Hippocampal formation (tissue), 2 donors: ENCODE results near the gene PCDH20.
"Not testable (repeated sequence)": the region's sequence is repeated elsewhere in the genome, so short reads cannot be mapped to it uniquely, and the experiment has no call there.

Source experiments
- DNase-seq, 2 donors: peaks; one replicate each; lab custom pipeline; 2025; lab: John Stamatoyannopoulos, UW

PCDH20 gene

DNA sequence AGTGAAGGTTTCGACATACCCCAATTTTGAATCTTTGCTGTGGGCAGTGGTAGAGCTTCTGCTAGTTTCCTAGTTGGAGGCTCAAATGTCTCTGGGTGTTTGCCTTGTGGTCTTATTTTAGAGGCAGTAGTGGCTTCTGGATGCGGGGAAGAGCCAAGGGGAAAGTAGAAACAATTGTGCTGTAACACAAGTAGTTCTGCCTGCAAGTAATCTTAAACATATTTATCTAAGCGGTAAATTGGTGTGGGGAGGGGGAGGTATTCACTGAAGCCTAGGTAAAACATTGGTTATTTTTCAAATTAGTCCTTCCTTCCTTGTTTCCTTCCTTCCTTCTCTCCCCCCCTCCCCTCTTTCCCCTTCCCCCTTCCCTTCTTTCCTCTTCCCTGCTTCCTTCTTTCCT is at the start of gene PCDH20:
Gene PCDH20, minus strand, starts transcription at position 101 of the 400 bp plus-strand sequence. CDS start 691 bp downstream, outside the sequence.
- DNase-seq: no peak

DNA sequence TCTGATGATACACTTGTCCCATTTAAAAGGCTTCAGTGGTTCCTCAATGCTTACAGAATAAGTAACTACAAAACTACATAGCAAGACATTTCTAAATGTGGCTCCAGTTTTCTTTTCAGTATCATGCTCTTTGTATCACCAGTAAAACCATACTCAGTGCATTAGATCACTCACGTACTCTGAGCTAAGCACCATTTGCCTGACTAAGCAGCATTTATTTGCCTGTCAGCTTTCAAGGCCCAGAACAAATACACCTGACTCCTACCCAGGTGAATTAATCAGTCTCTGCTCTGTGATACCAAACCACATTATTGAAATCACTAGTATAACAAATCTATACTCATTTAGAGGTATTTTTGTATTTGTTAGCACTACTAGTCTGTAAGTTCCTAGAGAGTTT is 47.4 kb upstream of the PCDH20 start:
- no peak for DNase-seq

- DNase-seq: no peak
Observed at GRCh38 chr13:61453121-61453520, 37.5 kb upstream of the PCDH20 start.

GRCh38 chr13:61432029-61432428 is 16.4 kb upstream of the PCDH20 start:
- no peak for DNase-seq

GRCh38 chr13:61423915-61424314 is 8.3 kb upstream of the PCDH20 start:
- DNase-seq: no peak

- DNase-seq: no peak
Observed at GRCh38 chr13:61417086-61417570, 1.5 kb upstream of the PCDH20 start.

GRCh38 chr13:61415058-61415721 is 459 bp downstream of the PCDH20 start:
- DNase-seq: peak in 1 of 2 donors; percentile 48

DNA sequence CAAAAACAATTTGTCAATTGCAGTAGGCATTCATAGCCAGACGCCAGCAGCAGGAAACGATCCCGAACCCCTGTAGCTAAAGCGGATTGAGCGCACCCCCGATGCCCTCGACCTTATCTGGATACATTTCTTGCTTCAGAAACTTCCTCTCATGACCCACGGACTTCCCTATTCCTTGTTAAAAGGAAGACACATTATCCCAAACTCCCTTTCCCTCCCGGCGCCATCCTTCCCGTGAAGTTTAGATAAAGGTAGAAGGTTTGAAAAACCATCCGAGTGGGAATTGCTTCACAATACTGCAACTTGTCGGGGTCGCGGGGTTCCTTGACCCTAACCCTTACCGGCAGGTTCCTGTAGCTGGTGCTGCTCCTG is 977 bp downstream of the PCDH20 start:
- DNase-seq: no peak

DNA sequence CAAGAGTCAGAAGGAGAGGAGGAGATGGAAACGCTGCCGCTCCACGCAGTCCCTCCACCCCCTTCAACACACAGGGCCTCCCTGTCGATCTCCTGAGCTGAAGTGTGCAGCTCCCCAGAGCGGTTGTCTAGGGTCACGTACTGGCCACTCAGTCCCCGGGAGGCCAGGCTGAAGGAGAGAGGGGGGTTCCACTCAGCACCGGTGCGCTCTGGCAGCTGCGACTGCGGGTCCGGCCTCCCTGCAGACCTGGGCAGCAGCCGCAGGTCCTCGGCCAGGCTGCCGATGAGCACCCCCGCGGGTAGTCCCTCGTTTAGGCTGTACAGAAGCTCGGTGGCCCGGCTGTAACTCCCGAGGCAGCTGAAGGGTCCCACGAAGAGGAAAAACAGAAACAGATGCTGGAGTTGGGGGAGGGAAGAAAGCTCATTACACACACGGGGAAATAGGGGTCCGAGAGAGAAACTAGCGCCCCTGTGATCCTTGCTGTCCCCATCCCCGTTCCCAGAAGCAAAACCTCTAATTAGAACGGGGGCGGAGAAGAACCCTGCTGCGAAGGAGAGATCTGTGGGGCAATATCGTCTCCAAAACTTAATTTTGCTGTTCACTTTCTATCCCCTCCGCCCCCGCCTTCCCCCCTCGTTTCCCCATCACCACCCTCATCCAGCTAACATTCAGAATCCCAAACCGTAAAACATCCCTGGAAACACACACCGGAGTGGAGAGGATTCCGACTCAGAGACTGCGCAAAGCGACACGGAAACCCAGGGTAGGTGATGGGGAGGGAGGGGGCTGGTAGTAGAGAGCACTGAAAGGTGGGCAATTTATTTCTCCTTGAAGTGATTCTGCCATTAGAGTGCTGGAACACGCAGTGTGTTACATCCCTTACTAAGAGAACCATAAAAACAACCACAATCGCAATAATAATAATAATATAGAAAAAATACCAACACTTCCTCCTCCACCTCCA is 1.8 kb downstream of the PCDH20 start:
- DNase-seq: no peak

- peak in 1 of 2 donors; percentile 34 for DNase-seq
Observed at GRCh38 chr13:61410669-61411297, 4.9 kb downstream of the PCDH20 start.

GRCh38 chr13:61410266-61410665 is 5.4 kb downstream of the PCDH20 start:
- no peak for DNase-seq

GRCh38 chr13:61408571-61408970 is 7.1 kb downstream of the PCDH20 start:
- no peak for DNase-seq

DNA sequence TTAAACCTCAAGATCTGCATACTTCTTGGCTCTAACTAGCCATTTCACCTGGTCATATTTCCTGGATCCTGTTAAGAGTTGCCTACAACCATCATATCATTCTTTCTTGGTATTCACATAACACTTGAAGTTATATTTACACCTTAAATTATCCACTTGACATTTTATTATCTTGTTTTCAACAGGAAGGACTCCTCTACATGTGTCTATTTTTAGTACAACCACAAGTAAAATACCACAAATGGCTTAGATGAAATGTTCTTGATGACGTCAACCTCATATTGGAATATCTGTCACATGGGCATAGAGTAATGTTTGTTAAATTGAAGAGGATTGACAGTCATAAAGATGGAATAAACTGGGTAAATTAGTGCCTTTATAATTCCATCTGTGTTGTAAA is 9.4 kb downstream of the PCDH20 start:
- DNase-seq: no peak

DNA sequence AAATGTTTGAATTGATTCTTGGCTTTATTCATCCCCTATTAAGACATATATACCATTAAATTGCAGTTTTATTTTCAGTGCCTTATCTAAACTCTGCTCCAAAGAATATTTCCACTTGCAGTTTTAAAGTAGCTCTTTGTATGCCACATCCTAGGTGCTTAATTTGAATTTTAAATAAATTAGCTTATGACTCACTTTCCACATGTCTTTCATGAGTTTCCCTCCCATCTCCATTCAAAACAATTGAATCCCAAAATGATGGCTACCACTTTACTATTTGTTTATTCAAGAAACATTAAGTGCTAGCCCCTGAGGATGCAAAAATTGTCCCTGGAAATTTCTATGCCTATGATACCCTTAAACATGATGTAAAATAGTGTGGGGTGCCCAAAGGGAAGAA is 19.5 kb downstream of the PCDH20 start:
- no peak for DNase-seq

- DNase-seq: no peak
Observed at GRCh38 chr13:61391426-61391825, 24.2 kb downstream of the PCDH20 start.

DNA sequence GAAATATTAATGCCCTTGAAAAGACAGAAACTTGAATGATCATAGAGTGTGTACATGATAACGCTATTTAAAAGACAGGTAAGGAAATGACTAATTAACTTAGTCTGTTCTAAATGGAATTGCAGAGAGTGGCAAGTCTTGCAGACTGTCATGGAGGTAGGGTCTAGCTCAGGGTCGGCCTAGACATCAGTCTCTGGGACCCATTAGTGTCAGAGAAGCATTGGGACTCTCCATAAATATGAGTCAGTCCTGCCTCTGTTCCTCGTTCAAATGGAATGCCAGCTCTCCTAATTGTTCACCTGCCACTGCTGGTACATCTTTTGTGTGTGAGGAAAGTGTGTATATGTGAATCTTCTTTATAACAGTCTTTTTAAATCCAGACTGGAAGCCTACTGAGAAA is 28.0 kb downstream of the PCDH20 start:
- DNase-seq: no peak

DNA sequence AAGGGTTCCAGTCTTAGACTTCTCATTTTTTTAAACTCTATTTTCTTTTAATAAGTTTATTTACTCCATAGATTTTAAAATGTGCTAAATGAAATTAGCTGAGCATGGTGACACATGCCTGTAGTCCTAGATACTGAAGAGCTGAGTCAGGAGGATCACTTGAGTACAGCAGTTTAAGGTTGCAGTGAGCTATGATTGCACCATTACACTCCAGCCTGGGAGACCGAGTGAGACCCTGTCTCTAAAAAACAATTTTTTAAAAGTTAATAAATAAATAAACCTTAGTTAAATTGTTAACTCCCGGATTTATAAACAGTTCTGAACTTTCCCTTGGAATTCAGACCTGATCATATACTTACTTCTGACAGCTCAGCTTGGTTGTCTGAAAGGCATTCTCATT is 32.5 kb downstream of the PCDH20 start:
- DNase-seq: no peak

DNA sequence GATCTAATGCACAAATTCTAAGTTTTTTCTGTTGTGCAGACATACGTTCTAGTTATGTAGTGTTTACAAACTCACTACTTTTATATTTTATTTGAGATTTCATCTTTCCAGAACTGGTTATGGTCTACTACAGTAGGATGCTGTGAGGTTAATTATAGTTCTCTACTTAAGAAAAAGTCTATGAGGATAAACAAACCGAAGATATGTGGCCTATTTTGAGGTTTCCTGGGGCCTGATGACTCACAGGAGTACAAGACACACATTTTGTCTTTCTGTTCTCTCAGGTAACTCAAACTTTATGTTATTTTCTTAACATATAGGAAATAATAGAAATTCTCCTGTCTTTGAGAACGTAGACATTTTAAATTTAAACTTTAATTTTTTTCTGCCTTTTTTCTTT is 45.1 kb downstream of the PCDH20 start:
- no peak for DNase-seq

DNA sequence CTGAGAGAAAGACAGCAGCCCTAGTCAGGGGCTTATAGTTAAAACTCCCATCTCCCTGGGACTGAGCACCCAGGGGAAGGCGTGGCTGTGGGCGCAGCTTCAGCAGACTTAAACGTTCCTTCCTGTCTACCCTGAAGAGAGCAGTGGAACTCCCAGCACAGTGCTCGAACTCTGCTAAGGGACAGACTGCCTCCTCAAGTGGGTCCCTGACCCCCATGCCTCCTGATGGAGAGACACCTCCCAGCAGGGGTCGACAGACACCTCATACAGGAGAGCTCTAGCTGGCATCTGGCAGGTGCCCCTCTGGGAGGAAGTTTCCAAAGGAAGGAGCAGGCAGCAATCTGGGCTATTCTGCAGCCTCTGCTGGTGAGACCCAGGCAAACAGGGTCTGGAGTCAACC is 51.0 kb downstream of the PCDH20 start:
- not testable (repeated sequence) for DNase-seq

GRCh38 chr13:61362522-61362921 is 53.1 kb downstream of the PCDH20 start:
- DNase-seq: no peak
